HG02623 (cell line): ENCODE results near the gene MBP.
A peak's percentile ranks its signal among the peaks of the same experiment; 100 is the strongest.

ENCODE experiments used
- ATAC-seq: cut with Tn5 transposase; IDR thresholded peaks from one replicate; pipeline ENCODE4 v1.9.1; 2021; ENCODE audit warnings: moderate library complexity; ENCODE audit not compliant: unreplicated experiment

Gene MBP

GRCh38 chr18:77069931-77070330, 62.7 kb downstream of the MBP start:
- no peak for ATAC-seq

DNA sequence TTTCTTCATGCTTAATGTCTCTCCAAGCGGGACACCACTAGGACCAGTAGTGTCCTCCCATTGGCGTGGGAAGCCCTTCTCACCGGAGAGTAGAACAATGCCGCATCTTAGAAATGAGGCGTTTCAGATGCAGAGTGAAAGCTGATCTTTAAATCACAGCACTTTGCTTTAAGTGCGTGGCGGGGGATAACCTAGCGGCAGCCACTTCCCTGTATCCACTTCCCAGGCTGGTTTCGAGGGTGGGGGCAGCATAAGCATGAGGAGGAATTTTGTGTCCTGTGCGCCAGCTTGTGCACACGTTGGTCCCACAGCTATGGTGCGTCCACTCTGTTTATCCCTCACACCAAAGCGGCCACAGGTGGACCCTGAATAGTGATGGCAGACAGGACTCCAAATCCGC, 63.1 kb downstream of the MBP start:
- ATAC-seq = no peak

GRCh38 chr18:77068321-77069312, 64.0 kb downstream of the MBP start:
- peak; percentile 27 for ATAC-seq

- peak; percentile 27 for ATAC-seq
These were observed 65.1 kb downstream of the MBP start for GRCh38 chr18:77067291-77068061.

DNA sequence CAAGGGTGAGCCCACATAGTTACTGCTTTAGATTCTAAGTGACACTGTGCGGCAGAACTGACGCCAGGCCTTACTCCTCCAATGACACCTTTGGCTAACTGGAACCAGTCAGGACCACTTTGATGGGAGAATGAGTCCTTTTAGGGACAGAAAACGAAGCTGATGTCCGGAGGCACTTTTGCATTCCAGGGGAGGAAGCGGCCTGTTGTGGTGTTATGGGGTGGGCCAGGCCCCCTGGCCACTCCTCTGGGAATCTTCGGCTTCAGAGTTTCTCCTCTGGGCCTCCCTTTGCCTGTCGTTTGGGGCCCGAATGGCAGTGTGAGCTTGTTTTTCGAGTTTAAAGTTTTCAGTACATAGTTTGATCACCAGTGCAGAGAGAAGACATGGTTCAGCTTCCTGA, 65.9 kb downstream of the MBP start:
- no peak for ATAC-seq

GRCh38 chr18:77066101-77066500, 66.5 kb downstream of the MBP start:
- no peak for ATAC-seq

DNA sequence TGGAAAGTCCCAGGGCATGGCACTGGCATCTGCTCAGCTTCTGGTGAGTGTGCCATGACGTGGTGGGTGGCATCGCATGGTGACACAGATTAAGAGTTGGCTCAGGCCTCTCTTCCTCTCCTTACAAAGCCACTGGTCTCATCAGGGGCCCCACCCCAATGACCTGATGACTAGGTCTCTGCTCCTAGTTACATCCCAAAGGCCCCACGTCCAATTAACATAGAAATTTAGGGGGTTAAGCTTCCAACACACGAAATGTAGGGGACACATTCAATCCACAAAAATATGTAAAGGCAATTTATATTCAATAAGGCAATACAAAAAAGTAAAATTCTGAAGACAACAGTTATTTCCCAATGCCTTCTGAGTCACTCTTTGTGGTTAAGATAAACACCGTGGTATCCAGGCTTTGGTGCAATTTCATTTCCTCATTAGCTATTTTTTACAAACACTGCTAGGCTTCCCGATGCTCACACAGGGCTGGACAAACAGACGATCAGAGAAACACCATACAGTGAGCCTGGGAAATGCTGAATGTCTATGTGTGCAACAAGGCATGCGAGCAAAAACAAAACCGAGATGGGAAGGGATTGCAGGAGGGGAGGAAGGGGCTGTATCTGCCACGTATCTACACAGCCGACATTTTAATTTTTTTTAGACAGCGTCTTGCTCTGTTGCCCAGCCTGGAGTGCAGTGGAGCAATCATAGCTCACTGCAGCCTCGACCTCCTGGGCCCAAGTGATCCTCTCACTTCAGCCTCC, 67.2 kb downstream of the MBP start:
- peak; percentile 27 for ATAC-seq

DNA sequence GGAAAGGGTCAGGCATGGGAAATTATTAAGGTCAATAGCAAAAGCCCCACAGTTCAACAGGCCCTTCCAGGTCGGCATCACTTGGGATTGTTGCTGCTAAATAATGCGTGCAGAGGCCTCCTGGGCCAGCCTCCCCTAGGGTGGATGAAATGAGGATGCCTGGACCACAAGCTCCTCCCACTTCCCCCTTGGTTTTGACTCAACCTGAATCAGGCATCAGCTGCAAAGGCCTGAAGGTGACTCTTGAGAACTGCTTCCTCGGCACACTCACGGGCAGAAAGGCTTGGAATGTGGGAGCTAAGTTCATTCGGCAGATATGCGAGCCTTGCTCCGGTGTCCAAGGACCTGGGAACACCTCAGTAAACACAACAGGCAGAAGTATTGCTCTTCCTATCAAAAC, 69.3 kb downstream of the MBP start:
- ATAC-seq = peak; percentile 44

GRCh38 chr18:77062518-77063003, 70.0 kb downstream of the MBP start:
- ATAC-seq = peak; percentile 41

DNA sequence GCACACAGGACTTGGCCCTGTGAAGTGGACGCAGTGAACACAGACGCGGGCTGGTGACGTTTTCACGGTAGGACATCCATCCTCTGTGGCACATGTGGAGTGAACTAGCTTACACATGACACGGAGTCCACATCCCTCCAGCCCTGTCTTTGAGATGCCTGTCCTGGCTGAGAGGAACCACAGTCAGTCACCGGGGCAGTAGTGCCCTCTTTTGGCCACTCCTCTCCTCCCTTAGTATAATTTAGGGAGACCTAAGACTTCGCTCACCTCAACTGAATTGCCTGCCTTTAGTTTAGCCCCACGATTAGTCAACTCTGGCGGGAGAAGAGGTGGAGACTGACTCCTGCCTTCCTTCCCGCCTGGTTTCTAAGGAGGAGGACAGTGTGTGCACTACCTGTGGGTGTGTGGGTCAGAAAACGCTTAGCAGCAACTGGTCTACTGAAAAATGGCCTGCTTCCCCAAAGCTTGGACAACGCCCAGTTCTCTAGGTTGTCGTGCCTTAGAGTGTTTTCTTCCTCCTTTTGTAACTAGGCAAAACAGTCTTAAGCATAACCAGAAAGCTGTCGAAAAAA, 70.6 kb downstream of the MBP start:
- peak; percentile 19 for ATAC-seq

DNA sequence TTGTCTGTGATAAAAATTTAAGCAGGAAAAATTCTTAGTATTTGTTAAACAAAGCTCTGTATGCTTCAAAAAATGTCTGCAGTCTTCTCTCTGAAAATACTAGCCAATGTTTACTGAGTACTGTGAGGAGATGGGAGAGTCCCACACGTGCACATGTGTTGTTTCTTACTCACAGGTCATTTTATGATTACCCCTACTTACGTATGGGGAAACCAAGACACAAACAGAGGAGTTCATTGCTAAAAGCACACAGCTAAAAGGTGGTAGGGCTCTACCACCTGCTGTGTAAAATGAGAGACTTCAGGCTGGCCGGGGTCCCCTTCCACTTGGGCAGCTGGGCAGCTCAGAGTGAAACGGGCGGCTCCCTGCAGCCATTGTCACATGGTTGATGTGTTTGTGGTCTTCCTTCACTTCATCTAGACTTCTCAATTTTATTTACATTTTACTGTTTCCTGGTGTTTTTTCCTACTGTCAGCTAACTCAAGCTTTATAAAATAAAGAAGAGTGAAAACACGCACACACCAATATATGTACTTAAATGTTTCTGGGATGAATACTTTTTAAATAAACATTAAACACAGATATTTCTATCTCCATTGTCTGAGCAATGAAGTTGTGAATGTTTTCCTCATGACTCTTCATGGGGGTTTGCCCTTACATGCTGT, 71.2 kb downstream of the MBP start:
- no peak for ATAC-seq

- ATAC-seq = no peak
These were observed 72.4 kb downstream of the MBP start for GRCh38 chr18:77060151-77060550.

DNA sequence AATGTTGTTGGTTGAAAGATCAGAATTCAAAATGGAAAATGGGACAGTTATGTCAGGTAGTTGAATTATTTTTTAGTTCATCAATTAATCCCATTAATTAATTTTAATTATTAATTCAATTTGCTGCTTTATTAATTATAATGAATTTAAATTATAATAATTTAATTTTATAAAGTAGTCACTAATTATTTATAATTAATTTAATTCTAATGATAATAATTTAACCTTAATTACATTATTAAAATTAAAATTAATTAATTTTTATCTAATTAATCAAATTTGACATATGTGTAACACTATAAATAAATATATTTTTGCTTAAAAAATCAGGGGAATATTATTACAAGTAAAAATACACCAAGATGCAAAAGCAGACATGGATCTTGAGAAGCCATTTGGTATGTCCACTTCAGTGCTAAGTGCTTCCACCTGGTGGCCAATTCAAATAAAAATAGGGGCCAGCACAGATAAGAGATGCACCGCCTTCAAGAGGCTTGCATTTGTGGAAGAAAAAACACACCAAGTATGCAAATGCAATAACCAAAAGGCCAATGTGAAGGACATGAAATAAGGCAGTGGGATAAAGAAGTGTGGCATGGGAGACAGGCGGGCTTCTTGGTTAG, 73.2 kb downstream of the MBP start:
- no peak for ATAC-seq

DNA sequence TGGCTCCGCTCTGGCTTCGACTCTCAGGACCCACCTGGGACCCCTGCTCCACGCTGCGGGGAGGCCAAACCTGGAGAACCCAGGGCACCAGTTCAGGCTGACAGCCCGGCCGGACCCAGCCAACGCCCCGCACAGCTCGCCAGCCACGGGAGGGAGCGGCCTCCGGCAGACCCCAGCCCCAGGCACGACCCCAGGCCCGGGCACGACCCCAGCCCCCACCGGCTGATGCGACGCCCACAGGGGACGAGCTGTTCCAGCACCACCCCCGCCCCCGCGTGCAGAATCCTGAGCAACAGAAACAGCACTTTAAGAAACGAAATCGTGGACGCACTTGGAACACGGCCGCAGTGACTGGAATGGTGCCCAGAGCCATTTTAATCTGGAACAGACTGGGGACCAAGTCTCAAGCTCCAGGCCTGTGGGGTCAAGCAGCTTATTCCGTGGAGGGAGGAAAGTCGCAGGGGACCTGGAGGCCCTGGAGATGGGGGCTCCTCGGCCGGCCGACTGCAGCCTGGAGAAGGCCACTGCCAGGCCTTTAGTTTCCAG, 74.2 kb downstream of the MBP start:
- ATAC-seq = no peak

GRCh38 chr18:77057006-77057395, 75.6 kb downstream of the MBP start:
- ATAC-seq = no peak

- no peak for ATAC-seq
These were observed 76.1 kb downstream of the MBP start for GRCh38 chr18:77056344-77057005.

DNA sequence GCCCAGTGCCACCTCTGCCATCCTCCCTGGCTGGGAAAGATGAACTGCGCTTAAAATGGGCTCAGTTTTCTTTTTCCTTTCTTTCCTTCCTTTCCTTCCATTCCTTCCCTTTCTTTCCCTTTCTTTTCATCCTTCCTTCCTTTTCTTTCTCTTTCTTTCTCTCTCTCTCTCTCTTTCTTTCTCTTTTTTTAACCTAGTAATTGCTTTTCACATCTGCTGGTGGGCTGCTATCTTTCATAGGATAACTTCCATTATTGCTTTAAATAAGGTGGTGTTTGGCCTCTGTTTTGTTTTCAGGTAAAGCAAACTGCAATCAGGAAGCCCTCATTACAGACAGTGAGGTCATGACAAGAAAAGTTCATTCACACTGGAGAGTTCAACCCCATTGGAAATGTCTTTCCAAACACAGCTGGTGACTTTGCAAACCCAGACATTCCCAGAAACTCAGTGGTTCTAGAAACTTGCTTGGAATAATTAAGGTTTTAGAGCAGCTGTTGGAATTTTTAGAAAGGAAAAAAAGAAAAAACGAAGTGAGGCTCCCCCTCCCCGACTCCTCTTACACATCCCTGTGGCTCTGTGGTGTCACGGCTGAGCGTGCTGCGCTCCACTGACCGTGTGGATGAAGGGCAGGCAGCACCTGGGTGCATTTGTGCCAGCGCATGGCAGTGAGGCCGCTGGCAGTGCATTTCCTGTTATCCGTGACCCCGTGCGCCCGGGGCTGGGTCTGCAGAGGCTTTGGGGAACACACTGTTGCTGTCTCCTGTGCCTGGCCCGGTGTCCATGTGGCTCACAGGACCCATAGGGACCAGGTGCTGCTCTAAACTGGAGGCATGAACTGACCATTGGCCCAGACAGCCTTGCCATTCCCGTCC, 76.9 kb downstream of the MBP start:
- ATAC-seq = no peak
